ENCODE results near the gene TGFBR3L. TPM values are rescaled to one million over a fixed set of nuclear protein-coding genes. Genes with fewer than 3 reads are reported as not detected.

The TGFBR3L gene
- total and polyA plus RNA-seq, 4 experiments from 2014 or later: 0.93 to 1.00 TPM; not detected in 2

DNA sequence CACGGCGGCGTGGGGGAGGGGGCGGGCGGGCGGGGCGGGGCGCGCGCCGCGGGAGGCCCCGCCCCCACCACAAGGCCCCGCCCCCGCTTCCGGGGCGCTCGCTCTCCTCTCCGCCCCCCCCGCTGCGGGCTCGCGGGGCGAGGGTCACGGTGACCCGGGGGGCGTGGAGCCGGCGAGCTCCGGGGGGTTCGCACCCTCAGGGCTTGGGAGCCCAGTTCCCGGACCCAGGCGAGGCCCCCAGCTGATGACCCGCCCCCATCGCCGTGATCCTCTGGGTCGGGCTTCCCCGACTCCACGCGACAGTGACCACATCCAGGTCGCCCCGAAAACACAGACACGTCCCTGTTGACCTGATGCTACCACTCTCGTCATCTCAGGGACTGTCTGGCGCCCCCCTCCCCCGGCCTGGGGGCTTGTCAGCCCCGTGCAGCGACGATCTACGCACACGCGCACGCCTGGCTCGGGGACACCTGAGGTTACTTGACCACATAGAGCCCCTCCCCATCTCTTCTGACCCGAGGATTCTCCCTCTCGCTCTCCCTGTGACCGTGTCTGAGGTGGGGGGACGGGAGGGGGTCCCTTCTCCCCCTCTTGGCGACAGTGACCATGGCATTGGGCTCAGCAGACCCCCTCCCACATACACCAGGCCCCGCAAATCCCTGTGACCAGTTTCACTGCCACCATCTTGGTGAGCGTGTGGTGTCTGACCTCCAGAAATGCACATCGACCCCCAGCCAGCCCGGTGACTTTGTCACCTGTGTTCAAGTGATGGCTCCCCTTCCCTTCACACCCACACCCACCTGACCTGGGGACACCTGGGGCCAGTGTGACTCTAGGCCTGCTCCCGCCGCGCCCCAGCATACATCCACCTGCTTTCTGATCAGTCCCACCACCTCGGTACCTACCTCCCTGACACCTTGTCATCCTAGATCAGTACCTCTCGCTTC is 10.3 kb upstream of the TGFBR3L start:
- ChIA-PET CTCF (ENCODE audit: partially characterized antibody) (interaction anchor here (0.6 to 4.0 kb wide), 11 partner anchors 14 to 262 kb away, joined by 3 to 33 read pairs (median 3); partner anchors contain the start of genes SNAPC2 and TIMM44), POLR2A (ENCODE audit: partially characterized antibody) (interaction anchor here (0.6 to 2.5 kb wide), 14 partner anchors 9 to 835 kb away, joined by 3 to 82 read pairs (median 4); partner anchors contain the start of genes ELAVL1, SNAPC2, TGFBR3L and TIMM44)
- Histone ChIP-seq H3K4me3 (ENCODE audit: low read length in 2 of 2) (peak overlapping the region; percentile 61 to 96), H3K27ac (ENCODE audit: low read depth, low read length) (peak overlapping the region; percentile 83), H3K36me3 (ENCODE audit: insufficient read depth, low read length) (peaks cover 5% of the 10 kb centered on the region), H3K4me1 (ENCODE audit: insufficient read depth, low read length) (peaks cover 32% of the 10 kb centered on the region), H3K9me3 (ENCODE audit: control insufficient read depth in 1 of 2, low read length in 2 of 2) (no peaks in the 10 kb centered on the region), H3K27me3 (ENCODE audit: insufficient read depth, low read length) (no peaks in the 10 kb centered on the region)
- intact Hi-C loops (cut with micrococcal nuclease): no loop called here
- peak; percentile 80 to 93 (median 81) for DNase-seq
- Mint-ChIP-seq H3K4me3 (peak overlapping the region; percentile 74 to 99 (median 88)), H3K27ac (peak overlapping the region; percentile 89 to 97 (median 94)), H3K9me3 (peaks cover 0 to 5% (median 1%) of the 10 kb centered on the region in 8 donors), H3K36me3 (peaks cover 0 to 18% of the 10 kb centered on the region in 2 donors), H3K4me1 (peaks cover 15 to 37% (median 26%) of the 10 kb centered on the region in 4 donors), H3K27me3 (peaks cover 2 to 4% of the 10 kb centered on the region in 2 donors)

DNA sequence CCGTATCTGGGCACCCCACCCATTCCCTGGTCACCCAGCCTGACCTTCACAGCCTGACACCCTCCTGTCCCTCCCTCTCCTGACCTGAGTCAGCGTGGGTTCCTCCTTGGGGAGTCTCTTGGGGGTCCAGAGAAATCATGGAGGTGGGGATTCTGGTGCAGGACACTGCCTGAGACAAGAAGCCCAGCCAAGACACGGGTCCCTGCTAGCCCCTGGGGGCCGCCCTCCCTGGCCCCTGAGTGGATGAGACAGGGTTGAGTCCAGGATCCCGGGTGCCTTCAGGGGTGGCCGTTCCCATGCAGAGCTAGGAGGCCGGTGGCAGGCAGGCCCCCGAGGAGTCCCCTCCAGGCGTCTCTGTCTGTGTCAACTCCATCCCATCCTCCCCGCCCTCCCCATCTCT is 9.4 kb upstream of the TGFBR3L start:
- Mint-ChIP-seq H3K9me3 (peaks cover 0 to 5% (median 1%) of the 10 kb centered on the region in 8 donors), H3K4me3 (peak overlapping the region; percentile 74 to 90 (median 86)), H3K36me3 (peaks cover 0 to 18% of the 10 kb centered on the region in 2 donors), H3K4me1 (peaks cover 15 to 37% (median 26%) of the 10 kb centered on the region in 4 donors), H3K27ac (peak overlapping the region; percentile 89 to 97 (median 94)), H3K27me3 (peaks cover 2 to 3% of the 10 kb centered on the region in 2 donors)
- Histone ChIP-seq H3K36me3 (ENCODE audit: insufficient read depth, low read length) (peaks cover 9% of the 10 kb centered on the region), H3K4me1 (ENCODE audit: insufficient read depth, low read length) (peaks cover 32% of the 10 kb centered on the region), H3K27me3 (ENCODE audit: insufficient read depth, low read length) (no peaks in the 10 kb centered on the region), H3K27ac (ENCODE audit: low read depth, low read length) (peak overlapping the region; percentile 83), H3K9me3 (ENCODE audit: control insufficient read depth in 1 of 2, low read length in 2 of 2) (no peaks in the 10 kb centered on the region), H3K4me3 (ENCODE audit: low read length in 2 of 2) (peak overlapping the region in 1 of 2 donors; percentile 61)
- ChIA-PET CTCF (ENCODE audit: partially characterized antibody) (interaction anchor here (0.6 kb wide), 1 partner anchor 12 kb away, joined by 3 read pairs; no protein-coding TSS in a partner anchor), POLR2A (ENCODE audit: partially characterized antibody) (interaction anchor here (1.4 kb wide), 1 partner anchor 15 kb away, joined by 3 read pairs; the partner anchor contains the start of gene SNAPC2)
- no peak for DNase-seq
- intact Hi-C loops (cut with micrococcal nuclease): no loop called here

DNA sequence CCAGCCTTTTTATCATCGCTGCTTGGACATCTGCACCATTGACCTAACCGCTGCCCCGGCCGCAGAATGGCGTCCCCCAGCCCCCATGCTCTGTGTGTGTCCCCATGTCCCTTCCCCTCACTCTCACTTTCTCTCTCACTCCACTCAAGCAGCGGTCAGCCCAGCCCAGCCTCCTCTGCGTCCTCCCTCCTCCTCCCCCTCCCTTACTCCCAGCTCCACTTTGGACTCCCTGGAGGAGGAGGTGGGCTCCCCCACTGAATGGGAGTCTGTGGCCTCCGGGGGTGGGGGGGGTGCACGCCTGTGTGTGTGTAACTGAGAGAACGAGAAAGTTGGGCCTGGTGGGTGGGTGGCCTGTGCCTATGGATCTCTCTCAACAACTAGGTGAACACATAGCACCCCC is 8.8 kb upstream of the TGFBR3L start:
- Mint-ChIP-seq H3K4me3 (peak overlapping the region in 6 of 8 donors; percentile 48 to 85 (median 78)), H3K27ac (peak overlapping the region in 5 of 7 donors; percentile 57 to 97 (median 87)), H3K9me3 (peaks cover 0 to 5% (median 1%) of the 10 kb centered on the region in 8 donors), H3K36me3 (peaks cover 4 to 22% of the 10 kb centered on the region in 2 donors), H3K4me1 (peaks cover 15 to 37% (median 26%) of the 10 kb centered on the region in 4 donors), H3K27me3 (peaks cover 2 to 3% of the 10 kb centered on the region in 2 donors)
- intact Hi-C loops (cut with micrococcal nuclease): no loop called here
- Histone ChIP-seq H3K4me1 (ENCODE audit: insufficient read depth, low read length) (peaks cover 32% of the 10 kb centered on the region), H3K4me3 (ENCODE audit: low read length in 2 of 2) (no peak overlapping the region), H3K27me3 (ENCODE audit: insufficient read depth, low read length) (no peaks in the 10 kb centered on the region), H3K9me3 (ENCODE audit: control insufficient read depth in 1 of 2, low read length in 2 of 2) (no peaks in the 10 kb centered on the region), H3K27ac (ENCODE audit: low read depth, low read length) (no peak overlapping the region), H3K36me3 (ENCODE audit: insufficient read depth, low read length) (peaks cover 12% of the 10 kb centered on the region)
- ChIA-PET POLR2A (ENCODE audit: partially characterized antibody) (interaction anchor here (1.4 kb wide), 1 partner anchor 14 kb away, joined by 3 read pairs; the partner anchor contains the start of gene SNAPC2), CTCF (ENCODE audit: partially characterized antibody) (interaction anchor here (0.6 to 1.0 kb wide), 2 partner anchors 12 to 23 kb away, joined by 3 to 4 read pairs; no protein-coding TSS in a partner anchor)
- no peak for DNase-seq

DNA sequence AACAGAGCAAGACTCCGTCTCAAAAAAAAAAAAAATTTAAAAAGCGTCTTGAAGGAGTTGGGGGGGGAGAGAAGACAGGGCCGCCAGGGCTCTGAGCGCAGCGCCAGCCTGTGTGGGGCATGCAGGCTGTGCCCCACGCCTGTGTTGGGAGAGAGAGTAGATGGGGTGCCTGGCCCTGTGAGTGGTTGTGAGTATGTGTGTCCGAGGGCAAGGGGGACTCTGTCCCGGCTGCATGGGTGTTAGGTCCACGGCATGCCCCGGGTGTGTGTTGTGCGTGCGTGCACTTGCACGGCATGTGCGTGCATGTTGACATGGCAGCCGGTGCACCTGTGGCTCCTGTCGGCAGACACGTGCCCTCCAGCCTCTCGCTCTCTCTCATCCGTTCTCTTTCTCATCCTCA is 7.5 kb upstream of the TGFBR3L start:
- Histone ChIP-seq H3K27me3 (ENCODE audit: insufficient read depth, low read length) (no peaks in the 10 kb centered on the region), H3K36me3 (ENCODE audit: insufficient read depth, low read length) (peaks cover 12% of the 10 kb centered on the region), H3K4me3 (ENCODE audit: low read length in 2 of 2) (no peak overlapping the region), H3K27ac (ENCODE audit: low read depth, low read length) (no peak overlapping the region), H3K9me3 (ENCODE audit: control insufficient read depth in 1 of 2, low read length in 2 of 2) (no peaks in the 10 kb centered on the region), H3K4me1 (ENCODE audit: insufficient read depth, low read length) (peaks cover 32% of the 10 kb centered on the region)
- peaks cover 13 to 31% of the 10 kb centered on the region in 2 donors for H3K36me3 Mint-ChIP-seq
- POLR2A ChIA-PET (ENCODE audit: partially characterized antibody): interaction anchor here (0.5 to 3.3 kb wide), 2 partner anchors 11 to 36 kb away, joined by 5 to 21 read pairs; partner anchors contain the start of gene SNAPC2
- H3K4me3 Mint-ChIP-seq: peak overlapping the region in 2 of 8 donors; percentile 21 to 77
- H3K27me3 Mint-ChIP-seq: peaks cover 2 to 3% of the 10 kb centered on the region in 2 donors
- CTCF ChIA-PET (ENCODE audit: partially characterized antibody): interaction anchor here (0.6 to 1.1 kb wide), 2 partner anchors 11 to 14 kb away, joined by 3 read pairs; no protein-coding TSS in a partner anchor
- intact Hi-C loops (cut with micrococcal nuclease): no loop called here
- peak overlapping the region in 1 of 7 donors; percentile 85 for H3K27ac Mint-ChIP-seq
- peaks cover 15 to 37% (median 26%) of the 10 kb centered on the region in 4 donors for H3K4me1 Mint-ChIP-seq
- H3K9me3 Mint-ChIP-seq: peaks cover 0 to 5% (median 1%) of the 10 kb centered on the region in 8 donors
- no peak for DNase-seq

DNA sequence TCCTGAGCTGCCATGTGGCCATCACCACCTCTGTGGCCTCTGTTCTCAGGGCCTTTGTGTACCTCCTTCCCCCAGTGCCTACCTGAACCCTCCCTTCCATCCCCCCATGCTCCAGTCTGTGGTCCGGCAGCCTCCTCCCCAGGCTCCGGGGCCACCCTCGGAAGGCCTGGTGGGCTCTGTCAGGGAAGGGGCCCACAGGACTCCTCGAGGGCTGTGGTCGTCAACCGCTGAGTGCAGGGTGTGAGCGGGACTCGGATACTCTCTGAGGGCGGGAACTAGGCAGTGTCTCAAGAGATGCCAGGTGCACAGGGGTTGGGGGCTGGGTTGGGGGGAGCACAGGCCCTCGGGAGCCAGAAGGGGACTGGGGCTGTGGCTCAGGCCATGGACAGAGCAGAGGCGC is 7.1 kb upstream of the TGFBR3L start:
- CTCF ChIA-PET (ENCODE audit: partially characterized antibody): no interaction called here
- H3K4me1 Mint-ChIP-seq: peaks cover 14 to 36% (median 25%) of the 10 kb centered on the region in 4 donors
- H3K4me3 Mint-ChIP-seq: peak overlapping the region in 1 of 8 donors; percentile 77

DNA sequence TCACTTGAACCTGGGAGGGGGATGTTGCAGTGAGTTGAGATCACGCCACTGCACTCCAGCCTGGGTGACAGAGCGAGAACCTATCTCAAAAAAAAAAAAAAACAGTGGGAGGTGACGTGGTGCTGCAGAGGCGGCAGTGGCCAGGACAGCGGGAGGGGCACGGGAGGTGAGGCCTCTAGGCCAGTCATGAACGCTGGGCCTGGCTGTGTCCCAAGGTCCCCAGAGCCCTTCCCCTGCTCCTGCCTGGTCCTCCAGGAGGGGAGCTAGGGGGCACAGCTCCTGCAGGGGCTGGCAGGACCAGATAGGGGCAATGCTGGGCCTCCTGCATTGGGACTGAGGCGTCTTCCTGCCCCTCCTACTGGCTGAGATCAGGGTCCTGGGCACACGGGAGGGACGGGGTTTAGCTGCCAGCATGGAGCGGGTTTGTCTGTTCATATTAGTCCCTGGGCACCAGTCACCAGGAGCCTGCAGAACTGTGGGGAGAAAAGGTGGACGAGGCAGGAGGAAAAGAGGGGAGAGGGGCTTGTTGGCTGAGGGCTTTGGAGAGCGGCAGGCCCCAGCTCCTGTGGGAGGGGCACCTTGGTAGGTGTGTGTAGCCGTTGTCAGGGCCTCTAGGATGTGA is 6.4 kb upstream of the TGFBR3L start:
- H3K27ac Mint-ChIP-seq: no peak overlapping the region
- no peak for DNase-seq

More for the DNA sequence above, 7.1 kb upstream of the TGFBR3L start:
- no peaks in the 10 kb centered on the region for H3K9me3 ChIP-seq (ENCODE audit: control insufficient read depth in 1 of 2, low read length in 2 of 2)
- POLR2A ChIA-PET (ENCODE audit: partially characterized antibody): interaction anchor here (3.3 kb wide), 1 partner anchor 11 kb away, joined by 21 read pairs; the partner anchor contains the start of gene SNAPC2
- peaks cover 12% of the 10 kb centered on the region for H3K36me3 ChIP-seq (ENCODE audit: insufficient read depth, low read length)
- peak overlapping the region in 1 of 7 donors; percentile 85 for H3K27ac Mint-ChIP-seq
- intact Hi-C loops (cut with micrococcal nuclease): no loop called here
- peaks cover 32% of the 10 kb centered on the region for H3K4me1 ChIP-seq (ENCODE audit: insufficient read depth, low read length)
- peaks cover 2 to 3% of the 10 kb centered on the region in 2 donors for H3K27me3 Mint-ChIP-seq
- H3K36me3 Mint-ChIP-seq: peaks cover 14 to 32% of the 10 kb centered on the region in 2 donors
- H3K4me3 ChIP-seq (ENCODE audit: low read length in 2 of 2): no peak overlapping the region
- peak in 1 of 5 donors; percentile 19 for DNase-seq
- H3K9me3 Mint-ChIP-seq: peaks cover 0 to 5% (median 1%) of the 10 kb centered on the region in 8 donors
- H3K27me3 ChIP-seq (ENCODE audit: insufficient read depth, low read length): no peaks in the 10 kb centered on the region
- H3K27ac ChIP-seq (ENCODE audit: low read depth, low read length): no peak overlapping the region

More for the DNA sequence above, 6.4 kb upstream of the TGFBR3L start:
- Histone ChIP-seq H3K9me3 (ENCODE audit: control insufficient read depth in 1 of 2, low read length in 2 of 2) (no peaks in the 10 kb centered on the region), H3K27me3 (ENCODE audit: insufficient read depth, low read length) (no peaks in the 10 kb centered on the region), H3K36me3 (ENCODE audit: insufficient read depth, low read length) (peaks cover 12% of the 10 kb centered on the region), H3K4me3 (ENCODE audit: low read length in 2 of 2) (no peak overlapping the region), H3K4me1 (ENCODE audit: insufficient read depth, low read length) (peaks cover 26% of the 10 kb centered on the region), H3K27ac (ENCODE audit: low read depth, low read length) (no peak overlapping the region)
- peaks cover 0 to 5% (median 1%) of the 10 kb centered on the region in 8 donors for H3K9me3 Mint-ChIP-seq
- intact Hi-C loops (cut with micrococcal nuclease): no loop called here
- ChIA-PET POLR2A (ENCODE audit: partially characterized antibody) (interaction anchor here (3.3 kb wide), 1 partner anchor 10 kb away, joined by 21 read pairs; the partner anchor contains the start of gene SNAPC2), CTCF (ENCODE audit: partially characterized antibody) (interaction anchor here (1.5 kb wide), 1 partner anchor 9 kb away, joined by 5 read pairs; no protein-coding TSS in a partner anchor)
- H3K4me3 Mint-ChIP-seq: no peak overlapping the region
- peaks cover 11 to 30% (median 21%) of the 10 kb centered on the region in 4 donors for H3K4me1 Mint-ChIP-seq
- H3K27me3 Mint-ChIP-seq: peaks cover 2 to 3% of the 10 kb centered on the region in 2 donors
- H3K36me3 Mint-ChIP-seq: peaks cover 19 to 36% of the 10 kb centered on the region in 2 donors

All from CD4-positive, alpha-beta memory T cell (primary cell).